GM21786 (cell line): Measurements from ENCODE around the gene CSHL1.
"Not testable (repeated sequence)": the region's sequence is repeated elsewhere in the genome, so short reads cannot be mapped to it uniquely, and the experiment has no call there.

Experiments
- ATAC-seq: cut with Tn5 transposase; IDR thresholded peaks from one replicate; pipeline ENCODE4 v1.9.1; 2021; ENCODE audit not compliant: unreplicated experiment

The CSHL1 gene

DNA sequence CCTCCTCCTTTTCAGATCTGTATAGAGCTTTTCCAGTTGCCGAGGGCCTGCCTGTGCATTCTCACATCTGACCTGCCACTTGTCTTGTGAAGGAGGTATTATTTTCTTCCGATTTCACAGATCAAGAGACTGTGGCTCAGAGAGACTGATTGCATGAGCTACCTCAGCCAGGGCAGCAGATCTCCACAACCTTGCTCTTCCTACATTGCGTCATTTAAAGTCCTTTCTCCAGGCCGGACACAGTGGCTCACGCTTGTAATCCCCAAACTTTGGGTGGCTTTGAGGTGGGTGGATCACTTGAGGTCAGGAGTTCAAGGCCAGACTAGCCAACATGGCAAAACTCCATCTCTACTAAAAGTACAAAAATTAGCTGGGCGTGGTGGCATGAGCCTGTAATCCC is 9.0 kb upstream of the CSHL1 start:
- not testable (repeated sequence) for ATAC-seq

DNA sequence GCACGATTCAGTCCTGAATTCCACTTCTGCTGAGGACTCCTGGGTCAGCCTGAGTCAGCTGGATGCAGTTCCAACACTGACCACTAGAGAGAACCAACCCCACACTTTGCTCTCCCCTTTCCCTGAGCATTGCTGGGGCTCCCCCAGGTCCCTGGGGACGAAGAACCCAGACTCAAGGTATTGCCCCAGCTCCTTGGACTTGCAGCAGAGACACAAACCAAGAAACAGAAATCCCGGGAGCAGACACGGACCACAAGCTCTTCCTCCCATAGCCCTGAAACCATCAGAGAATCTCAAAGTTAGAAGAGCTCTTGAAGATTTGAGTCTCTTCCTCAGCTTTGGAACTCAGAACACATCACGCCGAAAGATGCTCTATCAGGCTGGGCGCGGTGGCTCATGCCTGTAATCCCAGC is 8.3 kb upstream of the CSHL1 start:
- peak; percentile 52 for ATAC-seq

DNA sequence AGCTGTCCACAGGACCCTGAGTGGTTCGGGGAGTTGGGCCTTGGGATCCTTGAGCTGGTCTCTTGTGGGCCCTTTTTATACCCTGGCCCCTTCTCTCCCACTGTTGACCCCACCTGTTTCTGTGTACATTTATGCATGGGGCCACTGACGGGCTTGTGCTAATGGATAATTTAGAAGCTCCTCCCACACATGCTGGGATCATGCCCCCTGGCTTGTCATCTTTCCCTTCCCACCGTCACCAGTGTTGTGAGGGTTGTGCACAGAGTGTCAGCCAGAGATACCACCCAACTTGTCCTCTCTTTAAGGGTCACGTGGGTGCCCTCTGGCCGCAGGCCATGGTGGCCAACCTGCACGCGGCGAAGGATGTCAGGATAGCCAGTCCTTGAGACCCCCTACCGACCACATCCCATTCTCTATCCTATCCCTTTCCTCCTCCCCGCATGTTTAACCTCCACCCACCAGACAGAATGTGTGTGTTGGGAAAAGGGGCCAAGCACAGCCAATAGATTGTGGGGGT is 7.8 kb upstream of the CSHL1 start, which contains the start of gene GH1:
Gene GH1 (minus strand): TSS at position 51 of the 517 bp plus-strand sequence. CDS start 63 bp downstream, outside the sequence.
- not testable (repeated sequence) for ATAC-seq

DNA sequence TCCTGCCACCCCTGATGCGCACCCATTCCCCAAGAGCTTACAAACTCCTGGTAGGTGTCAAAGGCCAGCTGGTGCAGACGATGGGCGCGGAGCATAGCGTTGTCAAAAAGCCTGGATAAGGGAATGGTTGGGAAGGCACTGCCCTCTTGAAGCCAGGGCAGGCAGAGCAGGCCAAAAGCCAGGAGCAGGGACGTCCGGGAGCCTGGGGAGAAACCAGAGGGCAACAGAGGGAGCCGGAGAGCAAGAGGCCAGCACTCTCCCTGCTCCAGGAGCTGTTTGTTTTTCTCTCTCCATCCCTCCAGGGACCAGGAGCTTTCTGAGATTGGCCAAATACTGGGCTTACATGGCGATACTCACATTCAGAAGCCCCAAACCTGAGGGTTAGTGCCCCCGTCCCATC is 7.2 kb upstream of the CSHL1 start:
- no peak for ATAC-seq

DNA sequence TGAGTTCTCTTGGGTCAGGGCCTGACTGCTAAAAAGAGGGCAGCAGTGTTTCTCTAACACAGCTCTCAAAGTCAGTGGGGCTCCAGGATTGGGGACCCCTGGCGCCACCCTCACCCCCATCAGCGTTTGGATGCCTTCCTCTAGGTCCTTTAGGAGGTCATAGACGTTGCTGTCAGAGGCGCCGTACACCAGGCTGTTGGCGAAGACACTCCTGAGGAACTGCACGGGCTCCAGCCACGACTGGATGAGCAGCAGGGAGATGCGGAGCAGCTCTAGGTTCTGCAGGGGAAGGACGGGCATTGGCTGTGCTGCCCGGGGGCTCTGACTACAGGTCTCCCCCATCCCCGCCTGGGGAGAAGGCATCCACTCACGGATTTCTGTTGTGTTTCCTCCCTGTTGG is 6.6 kb upstream of the CSHL1 start:
- no peak for ATAC-seq

DNA sequence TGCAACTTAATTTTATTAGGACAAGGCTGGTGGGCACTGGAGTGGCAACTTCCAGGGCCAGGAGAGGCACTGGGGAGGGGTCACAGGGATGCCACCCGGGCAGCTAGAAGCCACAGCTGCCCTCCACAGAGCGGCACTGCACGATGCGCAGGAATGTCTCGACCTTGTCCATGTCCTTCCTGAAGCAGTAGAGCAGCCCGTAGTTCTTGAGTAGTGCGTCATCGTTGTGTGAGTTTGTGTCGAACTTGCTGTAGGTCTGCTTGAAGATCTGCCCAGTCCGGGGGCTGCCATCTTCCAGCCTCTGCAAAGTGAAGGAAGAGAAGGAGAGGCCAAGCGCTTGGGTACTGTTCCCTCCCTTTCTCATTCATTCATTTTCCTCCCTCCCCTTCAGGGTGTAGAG is 6.1 kb upstream of the CSHL1 start:
- not testable (repeated sequence) for ATAC-seq

DNA sequence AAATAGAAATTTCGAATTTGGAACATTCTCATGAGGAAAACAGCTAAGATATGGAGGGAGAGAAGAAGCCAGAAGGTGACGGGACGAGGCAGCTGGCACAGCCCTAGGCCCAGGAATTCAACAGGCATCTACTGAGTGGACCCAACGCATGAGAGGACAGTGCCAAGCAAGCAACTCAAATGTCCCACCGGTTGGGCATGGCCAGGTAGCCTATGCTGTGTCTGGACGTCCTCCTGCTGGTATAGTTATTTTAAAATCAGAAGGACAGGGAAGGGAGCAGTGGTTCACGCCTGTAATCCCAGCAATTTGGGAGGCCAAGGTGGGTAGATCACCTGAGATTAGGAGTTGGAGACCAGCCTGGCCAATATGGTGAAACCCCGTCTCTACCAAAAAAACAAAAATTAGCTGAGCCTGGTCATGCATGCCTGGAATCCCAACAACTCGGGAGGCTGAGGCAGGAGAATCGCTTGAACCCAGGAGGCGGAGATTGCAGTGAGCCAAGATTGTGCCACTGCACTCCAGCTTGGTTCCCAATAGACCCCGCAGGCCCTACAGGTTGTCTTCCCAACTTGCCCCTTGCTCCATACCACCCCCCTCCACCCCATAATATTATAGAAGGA is 5.6 kb upstream of the CSHL1 start:
- no peak for ATAC-seq

DNA sequence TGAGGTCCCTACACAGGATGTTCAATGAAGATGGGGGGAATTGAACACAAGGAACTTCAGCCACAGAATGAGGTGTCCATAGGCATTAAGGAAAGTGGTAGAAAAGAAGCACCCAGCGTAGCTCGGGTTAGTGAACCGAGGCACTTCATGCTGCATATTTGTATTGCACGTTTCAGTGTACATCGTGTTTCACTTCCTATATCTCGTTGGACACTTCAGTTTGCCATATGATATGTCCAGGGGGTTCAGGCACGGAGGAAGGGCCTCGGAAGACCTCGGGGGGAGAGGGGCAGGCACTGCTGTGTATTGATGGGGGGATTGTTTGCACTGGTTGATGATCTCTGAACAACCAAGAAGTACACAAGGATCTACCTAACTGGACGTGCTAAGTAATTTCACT is 4.7 kb upstream of the CSHL1 start:
- peak; percentile 57 for ATAC-seq

DNA sequence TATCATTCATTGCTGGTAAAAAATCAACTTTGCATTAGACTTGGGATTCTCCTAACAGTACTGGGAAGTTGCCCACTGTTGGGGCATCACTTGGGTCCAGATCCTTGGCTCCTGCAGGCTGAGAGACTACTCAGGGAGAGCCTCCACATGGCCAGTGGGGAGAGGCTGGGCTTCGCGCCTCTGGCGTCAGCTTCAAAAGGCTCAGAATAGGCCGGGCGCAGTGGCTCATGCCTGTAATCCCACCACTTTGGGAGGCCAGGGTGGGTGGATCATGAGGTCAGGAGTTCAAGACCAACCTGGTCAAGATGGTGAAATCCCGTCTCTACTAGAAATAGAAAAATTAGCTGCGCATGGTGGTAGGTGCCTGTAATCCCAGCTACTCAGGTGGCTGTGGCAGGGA is 3.4 kb upstream of the CSHL1 start:
- ATAC-seq: no peak

DNA sequence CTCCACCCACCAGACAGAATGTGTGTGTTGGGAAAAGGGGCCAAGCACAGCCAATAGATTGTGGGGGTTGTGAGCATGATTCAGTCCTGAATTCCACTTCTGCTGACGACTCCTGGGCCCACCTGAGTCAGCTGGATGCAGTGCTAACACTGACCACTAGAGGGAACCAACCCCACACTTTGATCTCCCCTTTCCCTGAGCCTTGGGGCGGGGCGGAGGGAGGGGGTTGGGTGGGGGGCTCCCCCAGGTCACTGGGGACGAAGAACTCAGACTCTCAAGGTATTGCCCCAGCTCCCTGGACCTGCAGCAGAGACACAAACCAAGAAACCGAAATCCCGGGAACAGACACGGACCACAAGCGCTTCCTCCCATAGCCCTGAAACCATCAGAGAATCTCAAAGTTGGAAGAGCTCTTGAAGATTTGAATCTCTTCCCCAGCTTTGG is 621 bp upstream of the CSHL1 start:
- no peak for ATAC-seq

DNA sequence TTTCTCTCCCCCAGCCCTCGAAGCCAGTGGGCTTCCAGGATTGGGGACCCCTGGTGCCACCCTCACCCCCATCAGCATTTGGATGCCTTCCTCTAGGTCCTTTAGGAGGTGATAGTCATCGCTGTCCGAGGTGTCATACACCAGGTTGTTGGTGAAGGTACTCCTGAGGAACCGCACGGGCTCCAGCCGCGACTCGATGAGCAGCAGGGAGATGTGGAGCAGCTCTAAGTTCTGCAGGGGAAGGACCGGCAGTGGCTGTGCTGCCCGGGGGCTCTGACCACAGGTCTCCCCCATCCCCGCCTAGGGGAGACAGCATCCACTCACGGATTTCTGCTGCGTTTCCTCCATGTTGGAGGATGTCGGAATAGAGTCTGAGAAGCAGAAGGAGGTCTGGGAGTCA is 962 bp downstream of the CSHL1 start:
- ATAC-seq: no peak

DNA sequence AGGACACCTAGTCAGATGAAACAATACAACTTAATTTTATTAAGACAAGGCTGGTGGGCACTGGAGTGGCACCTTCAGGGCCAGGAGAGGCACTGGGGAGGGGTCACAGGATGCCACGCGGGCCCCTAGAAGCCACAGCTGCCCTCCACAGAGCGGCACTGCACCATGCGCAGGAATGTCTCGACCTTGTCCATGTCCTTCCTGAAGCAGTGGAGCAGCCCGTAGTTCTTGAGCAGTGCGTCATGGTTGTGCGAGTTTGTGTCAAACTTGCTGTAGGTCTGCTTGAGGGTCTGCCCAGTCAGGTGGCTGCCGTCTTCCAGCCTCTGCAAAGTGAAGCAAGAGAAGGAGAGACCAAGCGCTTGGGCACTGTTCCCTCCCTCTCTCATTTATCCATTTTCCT is 1.5 kb downstream of the CSHL1 start:
- ATAC-seq: not testable (repeated sequence)

DNA sequence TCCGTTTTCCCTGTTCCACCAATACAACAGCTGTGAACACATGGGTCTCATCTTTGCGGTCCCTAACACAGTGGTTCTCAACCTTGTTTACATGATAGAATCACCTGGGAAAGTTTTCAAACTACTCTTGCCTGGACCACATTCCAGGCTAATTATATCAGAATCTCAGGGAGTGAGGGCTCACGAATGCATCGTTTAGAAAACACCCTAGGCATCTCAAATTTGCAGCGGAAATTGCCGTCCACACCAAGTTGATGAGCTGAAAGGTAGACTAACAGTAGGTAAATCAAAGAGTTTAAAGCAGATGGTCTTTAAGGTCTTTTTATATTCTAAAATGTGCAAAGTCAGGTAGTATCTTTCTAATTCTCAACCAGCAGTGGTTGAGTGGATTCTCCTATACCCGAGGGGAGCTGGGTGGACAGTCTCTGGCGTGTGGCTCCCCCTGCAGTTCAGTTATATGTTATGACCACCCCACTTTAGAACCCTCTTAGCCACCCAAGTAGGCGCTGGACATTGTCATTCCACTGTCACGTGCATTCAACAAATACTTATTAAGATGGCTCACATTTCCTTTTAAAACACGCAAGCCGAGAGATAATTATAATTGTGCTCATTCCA is 3.8 kb downstream of the CSHL1 start:
- not testable (repeated sequence) for ATAC-seq

DNA sequence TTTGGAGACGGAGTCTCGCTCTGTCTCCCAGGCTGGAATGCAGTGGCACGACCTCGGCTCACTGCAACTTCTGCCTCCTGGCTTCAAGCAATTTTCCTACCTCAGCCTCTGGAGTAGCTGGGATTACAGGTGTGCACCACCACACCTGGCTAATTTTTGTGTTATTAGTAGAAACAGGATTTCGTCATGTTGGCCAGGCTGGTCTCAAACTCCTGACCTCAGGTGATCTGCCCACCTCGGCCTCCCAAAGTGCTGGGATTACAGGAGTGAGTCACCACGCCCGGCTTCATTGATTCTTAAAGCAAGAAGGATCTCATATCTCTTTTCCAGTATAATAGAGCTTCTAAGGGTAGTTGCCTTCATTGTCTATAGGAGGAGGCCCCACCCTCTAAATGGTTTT is 6.3 kb downstream of the CSHL1 start:
- ATAC-seq: not testable (repeated sequence)

DNA sequence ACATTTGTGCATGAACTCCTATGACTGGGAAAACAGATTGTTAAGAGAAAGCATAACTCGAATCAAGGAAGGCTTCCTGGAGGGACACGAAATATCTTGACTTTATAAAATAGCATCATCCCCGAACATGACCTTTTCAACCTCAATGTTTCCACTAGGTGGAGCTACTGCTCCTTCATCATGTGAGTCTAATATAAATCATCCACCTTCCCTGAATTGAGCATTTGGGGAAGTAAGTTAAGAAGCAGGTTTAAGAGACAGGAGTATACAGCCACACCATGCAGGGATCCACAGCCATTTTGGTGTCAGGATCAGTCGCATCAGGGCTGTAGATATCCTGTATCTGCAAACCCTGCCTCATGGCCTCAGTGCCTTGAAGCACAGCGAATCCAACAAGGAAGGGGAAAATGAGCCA is 7.3 kb downstream of the CSHL1 start:
- ATAC-seq: not testable (repeated sequence)

DNA sequence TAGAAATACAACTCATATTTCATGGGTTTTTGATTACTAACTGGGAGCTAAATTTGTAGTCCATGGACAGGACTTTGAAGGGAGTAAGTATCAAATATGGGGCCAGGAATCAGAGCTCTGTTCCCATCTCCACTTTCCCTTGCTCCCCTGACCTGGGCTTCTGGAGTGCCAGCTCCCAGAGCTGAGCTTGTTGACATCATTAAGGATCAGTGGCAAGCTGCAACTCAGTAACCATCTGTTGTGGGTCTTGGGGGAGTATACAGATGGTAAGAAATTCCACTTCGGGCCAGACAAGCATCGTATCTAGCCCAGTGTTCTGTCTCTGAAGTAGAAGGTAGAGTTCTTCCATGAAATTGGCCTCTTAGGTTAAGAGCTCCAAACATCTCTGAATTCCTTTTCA is 9.1 kb downstream of the CSHL1 start:
- not testable (repeated sequence) for ATAC-seq

DNA sequence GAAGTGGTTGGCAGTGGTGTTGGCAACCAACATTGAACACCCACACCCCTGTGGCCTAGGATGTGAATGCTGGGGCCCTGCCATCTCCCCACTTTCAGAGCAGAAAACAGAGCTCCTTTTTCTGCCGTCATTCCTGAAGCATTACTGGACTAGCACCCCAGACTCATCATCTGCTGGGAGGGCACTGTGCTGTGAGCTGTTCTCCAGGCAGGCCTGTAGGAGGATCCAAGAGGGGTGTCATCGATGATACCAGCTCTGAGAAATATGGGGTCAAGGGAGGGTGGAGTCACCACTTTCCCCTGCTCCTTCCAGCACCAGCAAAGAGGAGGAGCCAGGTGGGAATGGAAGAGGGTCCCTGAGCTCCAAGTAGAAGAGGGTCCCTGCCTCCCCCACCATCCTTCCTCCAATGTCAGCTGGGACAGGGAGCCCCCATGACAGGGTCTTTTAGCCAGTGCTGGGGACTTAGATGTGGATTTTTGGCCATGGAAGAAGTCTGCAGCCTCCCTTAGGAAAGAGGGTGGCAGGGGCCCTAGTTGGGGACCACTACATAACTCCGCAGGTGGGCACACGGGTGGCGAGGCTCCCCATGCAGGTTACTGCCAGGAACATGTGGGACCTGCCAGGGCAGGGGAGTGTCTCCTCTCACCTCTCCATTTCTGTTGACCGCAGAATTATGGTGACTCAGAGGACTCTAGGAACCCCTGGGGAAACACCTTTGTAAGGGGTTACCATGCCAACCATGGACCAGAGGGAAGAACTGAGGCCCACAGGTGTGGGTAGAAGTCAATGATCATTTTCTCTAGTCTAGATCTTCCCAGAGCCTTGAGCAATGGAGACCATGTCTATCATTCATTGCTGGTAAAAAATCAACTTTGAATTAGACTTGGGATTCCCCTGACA is 11.9 kb downstream of the CSHL1 start:
- not testable (repeated sequence) for ATAC-seq

DNA sequence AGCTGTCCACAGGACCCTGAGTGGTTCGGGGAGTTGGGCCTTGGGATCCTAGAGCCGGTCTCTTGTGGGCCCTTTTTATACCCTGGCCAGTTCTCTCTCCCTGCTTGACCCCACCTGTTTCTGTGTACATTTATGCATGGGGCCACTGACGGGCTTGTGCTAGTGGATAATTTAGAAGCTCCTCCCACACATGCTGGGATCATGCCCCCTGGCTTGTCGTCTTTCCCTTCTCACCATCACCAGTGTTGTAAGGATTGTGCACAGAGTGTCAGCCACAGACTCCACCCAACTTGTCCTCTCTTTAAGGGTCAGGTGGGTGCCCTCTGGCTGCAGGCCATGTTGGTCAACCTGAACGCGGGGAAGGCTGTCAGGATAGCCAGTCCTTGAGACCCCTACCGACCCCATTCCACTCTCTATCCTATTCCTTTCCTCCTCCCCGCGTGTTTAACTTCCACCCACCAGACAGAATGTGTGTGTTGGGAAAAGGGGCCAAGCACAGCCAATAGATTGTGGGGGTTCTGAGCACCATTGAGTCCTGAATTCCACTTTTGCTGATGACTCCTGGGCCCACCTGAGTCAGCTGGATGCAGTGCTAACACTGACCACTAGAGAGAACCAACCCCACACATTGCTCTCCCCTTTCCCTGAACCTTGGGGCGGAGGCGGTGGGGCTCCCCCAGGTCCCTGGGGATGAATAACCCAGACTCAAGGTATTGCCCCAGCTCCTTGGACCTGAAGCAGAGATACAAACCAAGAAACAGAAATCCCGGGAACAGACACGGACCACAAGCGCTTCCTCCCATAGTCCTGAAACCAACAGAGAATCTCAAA is 14.3 kb downstream of the CSHL1 start, which contains the start of gene CSH1:
Gene CSH1 (minus strand): TSS at position 51 of the 831 bp plus-strand sequence. CDS start 63 bp downstream, outside the sequence.
- not testable (repeated sequence) for ATAC-seq

DNA sequence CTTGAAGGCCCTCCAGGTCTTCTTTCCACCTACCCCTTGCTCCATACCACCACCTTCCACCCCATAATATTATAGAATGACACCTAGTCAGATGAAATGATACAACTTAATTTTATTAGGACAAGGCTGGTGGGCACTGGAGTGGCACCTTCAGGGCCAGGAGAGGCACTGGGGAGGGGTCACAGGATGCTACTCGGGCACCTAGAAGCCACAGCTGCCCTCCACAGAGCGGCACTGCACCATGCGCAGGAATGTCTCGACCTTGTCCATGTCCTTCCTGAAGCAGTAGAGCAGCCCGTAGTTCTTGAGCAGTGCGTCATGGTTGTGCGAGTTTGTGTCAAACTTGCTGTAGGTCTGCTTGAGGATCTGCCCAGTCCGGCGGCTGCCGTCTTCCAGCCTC is 16.2 kb downstream of the CSHL1 start:
- ATAC-seq: not testable (repeated sequence)

DNA sequence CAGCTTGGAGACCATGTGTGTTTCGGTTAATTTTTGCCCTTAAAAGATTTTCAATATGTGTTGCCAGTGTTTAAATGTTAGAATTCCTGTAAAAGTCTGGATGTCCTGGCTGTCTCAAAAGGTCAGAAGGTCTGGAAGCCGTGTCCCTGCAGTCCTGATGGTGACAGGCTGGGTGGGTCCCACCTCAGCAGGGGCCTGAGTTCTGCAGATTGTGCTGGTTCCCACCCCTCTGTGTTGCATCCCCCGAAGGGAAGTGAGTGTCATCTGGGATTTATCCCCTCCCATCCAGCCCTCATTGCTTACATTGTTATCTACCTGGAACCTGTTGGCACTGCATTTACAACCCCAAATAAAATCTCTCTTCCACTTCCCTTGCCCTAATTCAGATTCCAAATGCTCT is 17.0 kb downstream of the CSHL1 start:
- ATAC-seq: not testable (repeated sequence)
